Measurements from ENCODE around the gene SLC4A4.

The SLC4A4 gene

GRCh38 chr4:71356924-71357663, 18.3 kb downstream of the SLC4A4 start:
- no peak for DNase-seq (ENCODE audit: low read depth, low spot score)

DNA sequence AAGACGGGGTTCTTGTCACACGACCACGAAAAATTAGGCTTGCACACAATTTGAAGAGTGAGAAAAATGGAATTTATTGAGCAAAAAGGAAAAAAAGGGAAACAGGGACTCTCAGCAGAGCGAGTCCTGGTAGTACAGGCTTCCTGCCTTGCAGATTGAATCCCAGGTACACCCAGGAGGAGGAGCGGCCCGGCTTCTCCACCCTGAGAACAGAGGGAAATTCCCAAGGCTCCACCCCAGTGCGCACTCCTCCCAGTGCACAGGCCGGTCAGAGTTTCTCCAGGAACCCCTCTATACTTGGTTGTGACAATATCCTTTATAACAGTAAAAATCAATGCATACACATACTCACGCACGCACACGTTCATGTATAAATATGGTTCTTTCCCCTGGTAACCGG, 22.0 kb downstream of the SLC4A4 start:
- DNase-seq (ENCODE audit: low read depth, low spot score), result no peak

- DNase-seq (ENCODE audit: low read depth, low spot score), result no peak
Observed at GRCh38 chr4:71361476-71361875, 22.7 kb downstream of the SLC4A4 start.

DNA sequence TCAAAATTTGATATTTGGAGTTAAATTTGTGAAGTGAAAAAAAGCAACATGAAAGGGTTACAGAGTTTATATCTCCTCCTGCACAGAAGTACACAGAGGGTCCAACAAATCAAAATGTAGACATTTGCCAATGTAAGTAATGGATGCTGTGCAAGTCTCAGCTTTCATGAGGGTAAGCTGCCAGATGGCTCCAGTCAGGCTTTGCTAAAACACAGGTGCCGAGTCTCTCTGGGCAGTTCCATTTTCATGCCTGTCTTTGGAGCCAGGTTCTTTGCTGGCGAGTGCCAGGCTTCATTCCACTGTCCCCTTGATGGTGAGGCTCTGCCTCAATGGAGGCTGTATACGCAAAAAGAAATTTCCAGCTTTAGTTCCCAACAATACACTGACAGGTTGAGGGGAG, 27.9 kb downstream of the SLC4A4 start:
- DNase-seq (ENCODE audit: low read depth, low spot score), result no peak

DNA sequence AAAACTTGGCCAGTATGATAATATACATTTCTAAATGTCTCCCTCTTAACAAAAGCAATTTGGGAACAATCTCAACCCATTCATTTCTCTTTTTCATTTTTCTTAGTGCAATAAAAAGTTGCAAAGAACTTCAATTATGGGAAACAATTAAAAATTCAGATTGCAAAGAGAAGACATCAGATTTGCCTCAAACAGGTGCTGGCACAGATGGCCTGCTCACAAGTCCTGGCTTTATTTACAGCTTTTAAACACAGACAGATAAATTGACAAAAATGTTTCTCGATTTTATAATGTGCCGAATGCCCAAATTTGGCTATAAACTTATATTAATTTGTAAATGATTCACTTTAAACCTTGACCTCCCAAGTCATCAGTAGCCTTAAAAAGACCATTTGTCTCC, 28.7 kb downstream of the SLC4A4 start:
- no peak for DNase-seq (ENCODE audit: low read depth, low spot score)

GRCh38 chr4:71368906-71369305, 30.1 kb downstream of the SLC4A4 start:
- no peak for DNase-seq (ENCODE audit: low read depth, low spot score)

DNA sequence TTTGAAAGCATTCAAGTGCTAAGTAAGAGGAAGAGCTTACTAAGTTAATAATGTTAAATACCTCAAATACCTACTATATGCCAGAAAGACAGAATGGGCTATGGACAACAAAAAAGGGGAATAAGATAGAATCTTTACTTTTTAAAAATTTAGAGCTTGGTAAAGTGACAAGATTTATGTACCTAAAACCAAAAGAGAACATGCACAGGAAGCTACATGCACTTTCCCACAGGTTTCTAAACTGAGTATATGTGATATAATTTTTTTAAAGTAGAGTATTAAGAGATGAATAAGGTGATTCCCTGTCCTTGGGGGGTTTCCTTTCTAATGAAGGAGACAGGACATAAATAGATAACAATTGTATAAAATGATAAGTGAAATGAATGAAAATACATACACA, 30.7 kb downstream of the SLC4A4 start:
- DNase-seq (ENCODE audit: low read depth, low spot score), result no peak

DNA sequence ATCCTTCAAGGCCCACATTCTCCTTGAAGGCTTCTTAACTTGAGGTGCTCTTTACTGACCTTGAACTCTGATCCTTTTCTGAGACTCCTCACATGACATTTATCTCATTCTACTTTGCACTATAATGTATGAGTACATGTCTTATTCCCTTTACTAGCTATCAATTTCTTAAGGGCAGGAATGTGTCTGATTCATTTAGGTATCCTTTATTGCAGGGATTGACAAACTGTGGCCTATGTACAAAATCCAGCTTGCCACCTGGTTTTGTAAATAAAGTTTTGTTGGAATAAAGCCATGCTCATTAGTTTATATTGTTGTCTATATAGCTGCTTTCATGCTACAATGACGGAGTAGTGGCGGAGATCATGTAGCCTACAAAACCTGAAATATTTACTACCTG, 36.7 kb downstream of the SLC4A4 start:
- DNase-seq (ENCODE audit: low read depth, low spot score), result no peak

DNA sequence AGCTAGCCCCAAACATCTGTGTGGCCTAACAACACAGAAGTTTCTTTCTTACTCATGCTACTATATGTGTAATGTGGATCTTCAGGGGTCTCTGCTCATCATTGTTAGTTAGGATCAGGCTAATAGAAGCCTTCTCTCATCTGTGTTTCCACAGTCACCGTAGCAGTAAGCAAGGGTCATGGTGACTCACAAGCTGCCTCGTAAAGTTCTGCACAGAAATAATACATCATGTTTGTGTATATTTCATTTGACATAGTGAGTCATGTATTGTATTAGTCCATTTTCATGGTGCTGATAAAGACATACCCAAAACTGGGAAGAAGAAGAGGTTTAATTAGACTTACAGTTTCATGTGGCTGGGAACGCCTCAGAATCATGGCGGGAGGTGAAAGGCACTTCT, 38.7 kb downstream of the SLC4A4 start:
- peak; percentile 57 for DNase-seq (ENCODE audit: low read depth, low spot score)

DNA sequence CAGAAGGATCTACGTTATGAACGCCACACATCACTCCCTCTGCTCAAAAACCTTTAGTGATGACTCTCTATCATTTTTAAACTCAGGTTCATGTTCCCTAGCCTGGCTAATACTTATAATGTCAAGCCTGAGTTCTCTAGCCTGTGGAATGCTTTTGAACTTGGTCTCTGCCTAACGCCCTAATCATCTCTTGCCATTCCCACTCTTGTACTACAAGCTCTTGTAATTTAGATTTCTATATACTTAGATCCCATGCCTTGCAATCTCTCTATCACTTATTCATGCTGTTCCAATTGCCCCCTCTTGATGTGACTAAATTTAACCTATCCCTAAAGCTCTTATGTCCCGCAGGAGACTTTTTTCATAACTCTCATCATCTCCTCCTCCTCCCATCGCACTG, 40.3 kb downstream of the SLC4A4 start:
- no peak for DNase-seq (ENCODE audit: low read depth, low spot score)

DNA sequence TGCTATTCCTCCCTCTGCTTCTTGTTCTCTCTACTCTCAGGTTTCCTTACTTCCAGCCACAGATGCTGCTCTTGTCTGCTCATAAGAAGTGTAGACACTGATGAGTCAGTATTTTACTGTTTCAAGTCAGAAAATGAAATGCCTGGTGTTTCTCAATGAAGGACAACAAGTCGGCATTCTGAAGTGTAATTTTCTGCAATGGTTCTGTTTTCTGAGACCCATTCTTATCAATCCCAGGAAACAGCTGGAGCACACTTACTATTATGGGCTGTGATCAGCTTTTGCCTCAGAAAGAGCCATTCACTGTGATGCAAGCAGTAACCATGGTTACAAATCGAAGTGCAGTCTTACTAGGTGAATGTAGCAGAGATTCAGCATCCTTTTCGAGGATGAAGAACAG, 42.0 kb downstream of the SLC4A4 start:
- DNase-seq (ENCODE audit: low read depth, low spot score), result no peak

GRCh38 chr4:71382125-71382899, 43.5 kb downstream of the SLC4A4 start:
- DNase-seq (ENCODE audit: low read depth, low spot score), result no peak

GRCh38 chr4:71382900-71383560, 44.2 kb downstream of the SLC4A4 start:
- no peak for DNase-seq (ENCODE audit: low read depth, low spot score)

DNA sequence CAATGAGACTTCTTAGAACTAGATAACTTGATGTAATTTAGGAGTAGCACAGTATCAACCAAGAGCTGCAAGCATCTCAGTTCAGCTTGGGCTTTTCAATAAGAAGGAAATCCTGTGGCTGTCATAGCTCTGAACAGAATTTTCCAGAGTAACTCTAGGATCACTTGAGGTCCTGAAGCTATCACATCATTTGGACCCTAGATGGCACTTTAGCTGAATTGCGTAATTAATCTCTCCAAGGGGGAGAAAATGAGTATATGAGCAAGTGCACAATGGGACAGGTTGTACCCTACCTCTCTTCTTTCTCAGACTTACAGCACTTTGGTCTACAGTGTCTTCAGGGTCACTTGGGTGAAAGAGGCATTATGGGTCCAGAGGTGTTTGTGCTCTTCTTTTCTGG, 45.2 kb downstream of the SLC4A4 start:
- DNase-seq (ENCODE audit: low read depth, low spot score), result no peak

DNA sequence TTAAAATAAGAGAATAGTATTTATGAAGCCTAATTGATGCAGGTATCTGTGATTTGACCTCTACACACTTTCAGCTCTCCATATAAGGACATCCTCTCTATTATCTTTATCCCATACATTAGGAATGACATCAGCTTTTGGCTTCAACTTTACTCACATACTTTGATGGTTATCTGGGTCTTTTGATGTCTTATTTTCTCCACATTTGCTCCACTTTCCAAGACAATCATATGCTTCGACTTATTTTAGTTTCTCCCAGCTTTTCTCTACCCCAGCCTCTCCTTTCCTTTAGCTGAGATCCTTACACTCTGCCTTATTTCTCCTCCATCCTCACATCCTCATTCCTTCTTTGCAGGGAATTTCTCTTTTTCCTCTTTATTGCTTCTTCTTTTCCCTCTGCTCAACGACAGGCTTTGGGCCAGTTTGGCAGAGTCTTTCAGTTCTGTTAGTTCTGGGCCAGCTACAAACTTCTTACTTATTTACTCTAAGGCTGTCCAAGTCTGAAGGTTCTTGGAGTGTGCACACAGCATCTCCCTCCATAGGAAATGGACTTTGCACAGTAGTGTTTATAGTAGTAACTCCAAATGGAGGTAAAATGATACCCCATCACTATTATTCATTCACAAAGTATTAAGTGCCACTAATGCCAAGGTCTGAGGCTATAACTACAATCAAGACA, 50.5 kb downstream of the SLC4A4 start:
- no peak for DNase-seq (ENCODE audit: low read depth, low spot score)

GRCh38 chr4:71392109-71392508, 53.3 kb downstream of the SLC4A4 start:
- no peak for DNase-seq (ENCODE audit: low read depth, low spot score)

DNA sequence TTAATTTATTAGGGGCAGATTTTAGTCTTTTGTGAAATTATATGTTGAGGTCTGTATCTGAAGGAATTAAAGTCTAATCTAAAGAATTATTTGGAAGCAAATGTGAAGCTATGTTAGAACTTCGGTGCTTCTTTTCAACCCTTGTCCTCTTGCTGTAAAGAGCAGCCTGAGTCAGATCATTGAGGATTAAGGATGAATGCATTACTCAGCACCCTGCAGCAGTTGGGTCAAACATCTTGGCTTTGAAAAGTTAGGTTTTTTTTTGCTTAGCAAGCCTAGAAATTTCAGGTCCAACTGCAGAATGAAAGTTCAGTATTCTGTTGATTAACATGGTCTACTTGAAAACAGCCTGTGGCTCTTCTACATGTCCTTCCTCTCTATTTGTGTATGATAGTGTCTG, 57.6 kb downstream of the SLC4A4 start:
- DNase-seq (ENCODE audit: low read depth, low spot score), result no peak

- DNase-seq (ENCODE audit: low read depth, low spot score), result no peak
Observed at GRCh38 chr4:71400810-71401209, 62.0 kb downstream of the SLC4A4 start.

- DNase-seq (ENCODE audit: low read depth, low spot score), result no peak
Observed at GRCh38 chr4:71402616-71403015, 63.8 kb downstream of the SLC4A4 start.

DNA sequence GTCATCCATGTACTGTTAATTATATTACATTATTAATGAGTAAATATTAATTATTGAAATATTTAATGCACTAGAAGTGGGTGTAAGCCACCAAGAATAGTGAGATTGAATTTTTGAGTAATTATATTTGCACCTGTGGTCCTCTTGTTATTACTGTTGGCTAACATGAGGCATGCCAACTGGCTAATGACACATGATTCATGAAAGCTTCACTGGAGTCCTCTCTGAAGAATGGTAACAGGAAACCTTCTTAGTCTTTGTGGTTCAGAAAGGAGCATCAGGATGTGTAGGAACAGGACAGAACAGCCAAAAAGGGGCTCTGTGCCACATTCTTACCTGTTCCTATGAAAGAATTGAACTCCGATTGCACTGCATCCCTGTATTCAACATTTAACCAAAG, 65.2 kb downstream of the SLC4A4 start:
- no peak for DNase-seq (ENCODE audit: low read depth, low spot score)

DNA sequence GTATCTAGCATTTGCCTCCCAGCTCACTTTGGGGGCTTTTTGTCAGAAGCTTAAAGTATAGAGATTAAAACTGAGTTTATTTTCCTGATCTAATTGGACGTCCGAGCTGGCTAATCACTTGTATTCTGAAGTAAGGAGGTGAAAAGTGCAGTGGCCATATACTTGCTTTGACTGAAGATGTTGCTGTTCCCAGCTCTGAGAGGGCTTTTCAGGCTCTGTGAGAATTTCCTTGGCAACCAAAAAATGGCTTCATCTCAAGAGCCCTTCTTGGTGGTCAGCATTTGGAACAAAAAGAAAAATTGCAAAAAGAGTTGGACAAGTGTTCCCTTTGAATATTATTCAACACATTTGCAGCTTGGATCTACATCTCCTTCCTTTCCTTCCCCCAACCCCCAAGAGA, 67.0 kb downstream of the SLC4A4 start:
- no peak for DNase-seq (ENCODE audit: low read depth, low spot score)

DNA sequence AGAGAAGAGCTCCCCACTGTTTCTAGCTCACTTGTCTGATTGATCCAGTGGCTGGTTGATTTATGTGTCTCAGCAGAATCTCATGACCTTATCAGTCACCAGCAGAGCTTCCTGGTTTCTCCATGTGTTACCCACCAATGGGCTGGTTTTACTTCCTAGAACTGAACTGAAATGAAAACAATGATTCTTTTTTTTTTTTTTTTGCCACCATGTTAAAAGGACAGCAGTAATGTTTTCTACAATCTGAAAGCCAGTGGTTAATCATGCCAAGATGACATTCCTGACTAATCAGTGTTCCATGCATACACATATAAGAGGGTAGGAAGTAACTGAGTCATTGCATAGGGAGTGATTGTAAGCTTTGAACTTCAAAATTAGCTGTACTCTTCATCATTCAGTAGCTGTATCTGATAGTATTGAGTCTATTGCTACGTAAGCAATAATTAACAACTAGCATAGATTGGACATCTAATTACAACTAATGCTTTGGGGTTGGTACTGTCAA, 67.7 kb downstream of the SLC4A4 start:
- no peak for DNase-seq (ENCODE audit: low read depth, low spot score)
